ENCODE results near the gene WDFY2.

GRCh38 chr13:51784097-51784496 is 199.8 kb downstream of the WDFY2 start:
- TF ChIP-seq SUZ12 (IDR thresholded peaks at IDR 0.05; ENCODE audit: extremely low read depth, insufficient read depth, insufficient read length) (no peak), ZNF274 (IDR thresholded peaks at IDR 0.05; ENCODE audit: low read depth, low read length) (no peak)
